ENCODE data around the gene NANS. TPM values are rescaled to one million over a fixed set of nuclear protein-coding genes. Genes with fewer than 3 reads are reported as not detected.

The NANS gene
- total RNA-seq, 1 experiment from 2014 or later, result 119 TPM

Other genes with a start within 250 kb of the NANS start
- not detected in 2 replicates for gene FOXE1, start 203.5 kb upstream of the NANS start, total RNA-seq (2014; rRNA removed; shearing (Covaris generic))
- gene TRMO, start 134.2 kb upstream of the NANS start, total RNA-seq (2014; rRNA removed; shearing (Covaris generic)), result 16.6 and 19.1 TPM in 2 replicates
- gene HEMGN, start 118.6 kb upstream of the NANS start, total RNA-seq (2014; rRNA removed; shearing (Covaris generic)), result not detected in 2 replicates
- gene ANP32B, start 73.4 kb upstream of the NANS start, total RNA-seq (2014; rRNA removed; shearing (Covaris generic)), result 12.2 and 16.3 TPM in 2 replicates
- 17.8 and 18.9 TPM in 2 replicates for gene TRIM14, start 62.5 kb downstream of the NANS start, total RNA-seq (2014; rRNA removed; shearing (Covaris generic))
- 2.1 and 3.0 TPM in 2 replicates for gene CORO2A, start 135.9 kb downstream of the NANS start, total RNA-seq (2014; rRNA removed; shearing (Covaris generic))
- gene TBC1D2, start 198.9 kb downstream of the NANS start, total RNA-seq (2014; rRNA removed; shearing (Covaris generic)), result 6.0 and 9.0 TPM in 2 replicates

Measured in H4 (cell line).